Liver (tissue), 9 donors: ENCODE data around the gene ALPI. TPM values are rescaled to one million over a fixed set of nuclear protein-coding genes. Genes with fewer than 3 reads are reported as not detected.

ENCODE experiments used
- DNase-seq: peaks from one replicate; pipeline ENCODE4 v3.0.0-alpha.2; 2017; ENCODE audit warnings: low spot score
- H3K27ac ChIP-seq, 2 donors: one replicate each; pipeline ENCODE4 v1.7.0; 2013; ENCODE audit warnings: inconsistent platforms in 2 of 2, low read length in 2 of 2, control low read depth in 1 of 2, low read depth in 1 of 2, mild to moderate bottlenecking in 1 of 2
- H3K27me3 ChIP-seq, 4 donors: one replicate each; pipeline versions ENCODE4 v1.6.1 to v1.7.0; 2013; ENCODE audit warnings: low read length in 3 of 4, inconsistent platforms in 1 of 4, mild to moderate bottlenecking in 1 of 4, moderate library complexity in 1 of 4; ENCODE audit not compliant: control insufficient read depth in 4 of 4, insufficient read depth in 4 of 4
- H3K36me3 ChIP-seq, 4 donors: one replicate each; pipeline versions ENCODE4 v1.6.1 to v1.7.0; 2013; ENCODE audit warnings: low read length in 3 of 4, mild to moderate bottlenecking in 3 of 4, low read depth in 1 of 4, moderate library complexity in 1 of 4; ENCODE audit not compliant: control insufficient read depth in 4 of 4, insufficient read depth in 3 of 4
- H3K4me1 ChIP-seq, 4 donors: one replicate each; pipeline versions ENCODE4 v1.6.1 to v1.7.0; 2013; ENCODE audit warnings: low read length in 3 of 4, mild to moderate bottlenecking in 3 of 4, moderate library complexity in 1 of 4; ENCODE audit not compliant: control insufficient read depth in 4 of 4, insufficient read depth in 4 of 4
- H3K4me3 ChIP-seq, 3 donors: one replicate each; pipeline versions ENCODE4 v1.6.1 to v1.7.0; 2013; ENCODE audit warnings: low read length in 3 of 3, control low read depth in 1 of 3, low read depth in 1 of 3, mild to moderate bottlenecking in 1 of 3
- H3K9ac ChIP-seq, 2 donors: one replicate each; pipeline ENCODE4 v1.7.0; 2013; ENCODE audit warnings: low read length in 2 of 2, mild to moderate bottlenecking in 2 of 2, moderate library complexity in 2 of 2, control low read depth in 1 of 2, low read depth in 1 of 2
- H3K9me3 ChIP-seq, 4 donors: one replicate each; pipeline versions ENCODE4 v1.6.1 to v1.7.0; 2013; ENCODE audit warnings: low read length in 3 of 4; ENCODE audit not compliant: control insufficient read depth in 4 of 4
- ATF3 ChIP-seq: IDR thresholded peaks from 2 replicates; pipeline ENCODE4 v1.6.1; 2016; ENCODE audit warnings: antibody characterized with exemption
- CTCF ChIP-seq: fragments of 150-350 bp; IDR thresholded peaks from 2 replicates; pipeline ENCODE4 v1.5.1; 2017; ENCODE audit warnings: improper control_type of control experiment, low read depth, low read length; ENCODE audit not compliant: missing input control
- EGR1 ChIP-seq, 2 donors: IDR thresholded peaks; 2 replicates each; pipeline ENCODE4 v1.6.1; 2016 to 2018; ENCODE audit warnings: antibody characterized with exemption in 2 of 2, low read depth in 2 of 2
- FOXA1 ChIP-seq: IDR thresholded peaks from 2 replicates; pipeline ENCODE4 v1.6.1; 2016; ENCODE audit warnings: antibody characterized with exemption
- FOXA2 ChIP-seq: IDR thresholded peaks from 2 replicates; pipeline ENCODE4 v1.6.1; 2016; ENCODE audit warnings: antibody characterized with exemption
- GABPA ChIP-seq, 2 donors: IDR thresholded peaks in 1 of 2; conservative IDR thresholded peaks in 1 of 2; 2 replicates each; pipeline ENCODE4 v1.6.1; 2016; ENCODE audit warnings: antibody characterized with exemption in 2 of 2, mild to moderate bottlenecking in 1 of 2, moderate library complexity in 1 of 2
- HNF4A ChIP-seq, 2 donors: conservative IDR thresholded peaks; 2 replicates each; pipeline ENCODE4 v1.6.1; 2016; ENCODE audit warnings: antibody characterized with exemption in 2 of 2, mild to moderate bottlenecking in 2 of 2
- HNF4G ChIP-seq: IDR thresholded peaks from 2 replicates; pipeline ENCODE4 v1.6.1; 2016; ENCODE audit warnings: antibody characterized with exemption
- JUND ChIP-seq, 2 donors: IDR thresholded peaks; 2 replicates each; pipeline ENCODE4 v1.6.1; 2016; ENCODE audit warnings: antibody characterized with exemption in 2 of 2
- MAX ChIP-seq: IDR thresholded peaks from 2 replicates; pipeline ENCODE4 v1.6.1; 2016; ENCODE audit warnings: antibody characterized with exemption
- NR2F2 ChIP-seq: IDR thresholded peaks from 2 replicates; pipeline ENCODE4 v1.6.1; 2016; ENCODE audit warnings: antibody characterized with exemption
- RAD21 ChIP-seq, 2 donors: IDR thresholded peaks; 2 replicates each; pipeline ENCODE4 v1.6.1; 2016; ENCODE audit warnings: antibody characterized with exemption in 2 of 2, mild to moderate bottlenecking in 2 of 2
- REST ChIP-seq: IDR thresholded peaks from 2 replicates; pipeline ENCODE4 v1.6.1; 2016; ENCODE audit warnings: antibody characterized with exemption, mild to moderate bottlenecking
- RXRA ChIP-seq, 2 donors: IDR thresholded peaks; 2 replicates each; pipeline ENCODE4 v1.6.1; 2017 to 2018; ENCODE audit warnings: antibody characterized with exemption in 2 of 2, mild to moderate bottlenecking in 1 of 2
- SP1 ChIP-seq: IDR thresholded peaks from 2 replicates; pipeline ENCODE4 v1.6.1; 2018; ENCODE audit warnings: antibody characterized with exemption, mild to moderate bottlenecking
- TAF1 ChIP-seq: conservative IDR thresholded peaks from 2 replicates; pipeline ENCODE4 v1.6.1; 2016; ENCODE audit warnings: antibody characterized with exemption, mild to moderate bottlenecking
- YY1 ChIP-seq: IDR thresholded peaks from 2 replicates; pipeline ENCODE4 v1.6.1; 2016; ENCODE audit warnings: antibody characterized with exemption, mild to moderate bottlenecking
- ZBTB33 ChIP-seq: IDR thresholded peaks from 2 replicates; pipeline ENCODE4 v1.6.1; 2016; ENCODE audit warnings: antibody characterized with exemption
- WGBS: extraction: QIAGEN DNeasy Blood & Tissue Kit; methylation state at CpG from one replicate; pipeline ENCODE4 v1.1.7; 2013; 5-methylcytosine and 5-hydroxymethylcytosine counted together
- polyA plus RNA-seq, 2 donors: library from polyadenylated mRNA; stranded (reverse) in 1 of 2; unstranded in 1 of 2; fragments of 200-250 nt in 1 of 2; fragments of >200 nt in 1 of 2; fragmentation: Nextera tagmentation in 1 of 2; extraction: Ambion mirVana in 1 of 2; gene quantifications; one replicate each; pipeline versions ENCODE4 v1.2.1 to v1.2.3, GENCODE V29; 2013 to 2015
- total RNA-seq, 2 donors: library from RNA; depleted of rRNA; stranded (reverse); fragments of >200 nt; gene quantifications; one replicate each; pipeline ENCODE4 v1.2.3, GENCODE V29; 2014
- donor health status: healthy.
- donor health status: healthy.
- donor health status: healthy.
- donor health status: healthy.
- donor health status: healthy.

The ALPI gene
- total and polyA plus RNA-seq, 4 donors = 0.02 TPM; not detected in 3

- H3K9ac ChIP-seq = no peak overlapping the region
- H3K9me3 ChIP-seq = no peaks in the 10 kb centered on the region
- peaks cover 2 to 12% (median 4%) of the 10 kb centered on the region in 4 donors for H3K4me1 ChIP-seq
- no peak overlapping the region for H3K4me3 ChIP-seq
- no peak overlapping the region for H3K27ac ChIP-seq
- no peak for DNase-seq
- WGBS = 88% methylated on average over 12 of the region's 12 CpGs
- peaks cover 0 to 8% (median 3%) of the 10 kb centered on the region in 4 donors for H3K27me3 ChIP-seq
- no peak for TF ChIP-seq SP1
- no peak for TF ChIP-seq ATF3
- TF ChIP-seq NR2F2 = no peak
- no peak for TF ChIP-seq HNF4A (conservative IDR thresholded peaks at IDR 0.05)
- no peak for TF ChIP-seq ZBTB33
- no peak for TF ChIP-seq FOXA2
- TF ChIP-seq JUND (IDR thresholded peaks at IDR 0.05) = no peak
- TF ChIP-seq MAX = no peak
- TF ChIP-seq EGR1 (IDR thresholded peaks at IDR 0.05; ENCODE audit: low read depth in 2 of 2) = no peak
- TF ChIP-seq YY1 = no peak
- TF ChIP-seq RXRA (IDR thresholded peaks at IDR 0.05) = no peak
- no peak for TF ChIP-seq RAD21 (IDR thresholded peaks at IDR 0.05)
- H3K36me3 ChIP-seq = no peaks in the 10 kb centered on the region
Observed at GRCh38 chr2:232491139-232491780, 35.3 kb downstream of the ALPI start.

GRCh38 chr2:232492236-232492848 is 36.4 kb downstream of the ALPI start:
- H3K4me1 ChIP-seq = peaks cover 0 to under 1% (median 0%) of the 10 kb centered on the region in 4 donors
- H3K36me3 ChIP-seq = no peaks in the 10 kb centered on the region
- no peak for DNase-seq
- no peaks in the 10 kb centered on the region for H3K9me3 ChIP-seq
- TF ChIP-seq ZBTB33 (no peak), RXRA (IDR thresholded peaks at IDR 0.05) (no peak), HNF4A (conservative IDR thresholded peaks at IDR 0.05) (no peak), MAX (no peak), ATF3 (no peak), NR2F2 (no peak), GABPA (IDR thresholded peaks at IDR 0.05 in 1 of 2, conservative IDR thresholded peaks at IDR 0.05 in 1 of 2) (no peak), CTCF (no peak), FOXA2 (no peak), JUND (IDR thresholded peaks at IDR 0.05) (no peak), EGR1 (IDR thresholded peaks at IDR 0.05; ENCODE audit: low read depth in 2 of 2) (no peak), REST (no peak), HNF4G (no peak), SP1 (no peak), RAD21 (IDR thresholded peaks at IDR 0.05) (no peak), TAF1 (no peak), FOXA1 (no peak), YY1 (no peak)
- no peak overlapping the region for H3K27ac ChIP-seq
- 76% methylated on average over 8 of the region's 8 CpGs for WGBS
- no peak overlapping the region for H3K4me3 ChIP-seq
- H3K27me3 ChIP-seq = peaks cover 0 to 2% (median 0%) of the 10 kb centered on the region in 4 donors
- H3K9ac ChIP-seq = no peak overlapping the region
